DMS53 treated with DMSO at 0.1 percent for 48 hours (cell line): ENCODE measurements around the gene CCNI2.
"Not testable (repeated sequence)": the region's sequence is repeated elsewhere in the genome, so short reads cannot be mapped to it uniquely, and the experiment has no call there.

Source experiments
- DNase-seq: peaks from one replicate; lab custom pipeline; 2025; ENCODE audit not compliant: unreplicated experiment; lab: John Stamatoyannopoulos, UW

Gene CCNI2

GRCh38 chr5:132778856-132779255 is 31.6 kb downstream of the CCNI2 start:
- DNase-seq, result no peak

DNA sequence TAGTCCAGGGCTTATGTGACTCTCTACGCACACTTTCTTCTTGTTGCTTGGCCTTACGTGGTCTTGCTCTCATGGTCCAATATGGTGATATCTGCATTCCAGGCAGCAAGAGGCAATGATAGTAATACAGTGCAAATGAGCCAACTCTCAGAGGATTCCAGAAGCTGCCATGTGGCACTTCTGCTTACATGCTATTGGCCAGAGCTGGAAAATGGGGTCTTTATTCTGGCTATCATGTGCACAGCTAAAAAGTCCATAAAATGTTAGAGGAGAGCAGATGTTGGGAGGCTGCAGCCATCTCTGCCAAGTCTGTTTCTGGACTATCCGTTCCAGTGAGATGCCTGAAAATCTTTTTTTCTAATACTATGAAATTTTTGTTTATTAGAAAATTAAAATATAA is 32.7 kb downstream of the CCNI2 start:
- DNase-seq, result no peak

- no peak for DNase-seq
Measured at GRCh38 chr5:132780577-132780976, 33.4 kb downstream of the CCNI2 start.

DNA sequence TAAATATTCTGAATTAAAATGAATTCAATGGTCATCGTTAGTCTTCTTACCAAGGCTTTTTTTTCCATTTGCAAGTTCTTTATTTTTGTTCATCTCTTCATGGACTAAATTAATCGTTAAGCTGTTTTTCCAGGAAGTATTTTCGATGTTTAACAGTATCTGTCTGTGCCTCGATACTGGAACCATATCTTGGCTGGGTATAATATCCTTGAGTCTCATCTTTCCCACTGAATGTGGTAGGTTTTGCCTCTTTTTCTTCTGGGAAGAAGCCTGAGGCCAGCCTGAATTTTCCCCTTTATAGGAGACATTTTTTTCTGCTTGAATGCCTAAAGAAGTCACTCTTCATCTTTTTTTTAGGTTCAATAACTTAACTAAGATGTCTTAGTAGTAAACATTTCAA is 33.8 kb downstream of the CCNI2 start:
- DNase-seq, result no peak

DNA sequence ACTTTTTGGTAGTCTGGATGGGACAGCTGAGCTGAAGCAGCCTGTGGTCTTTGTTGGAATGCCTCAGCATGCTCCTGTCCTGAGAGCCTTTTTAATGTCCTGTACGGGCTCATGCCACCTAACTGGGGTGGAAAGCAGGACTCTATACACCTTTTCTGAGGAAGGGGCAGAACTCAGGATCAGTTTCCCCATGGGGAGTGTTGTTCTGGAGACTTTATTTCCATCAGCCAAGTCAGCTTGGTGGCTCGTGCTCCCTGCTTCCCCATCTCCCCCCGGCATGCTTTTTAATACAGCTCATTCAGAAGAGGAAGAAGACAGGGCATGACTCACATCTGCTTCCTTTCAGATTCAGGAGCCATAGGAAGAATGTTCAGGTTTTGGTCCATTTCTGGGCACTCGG is 34.9 kb downstream of the CCNI2 start:
- no peak for DNase-seq

- DNase-seq, result no peak
Measured at GRCh38 chr5:132785365-132785764, 38.1 kb downstream of the CCNI2 start.

- DNase-seq, result no peak
Measured at GRCh38 chr5:132785864-132786263, 38.6 kb downstream of the CCNI2 start.

DNA sequence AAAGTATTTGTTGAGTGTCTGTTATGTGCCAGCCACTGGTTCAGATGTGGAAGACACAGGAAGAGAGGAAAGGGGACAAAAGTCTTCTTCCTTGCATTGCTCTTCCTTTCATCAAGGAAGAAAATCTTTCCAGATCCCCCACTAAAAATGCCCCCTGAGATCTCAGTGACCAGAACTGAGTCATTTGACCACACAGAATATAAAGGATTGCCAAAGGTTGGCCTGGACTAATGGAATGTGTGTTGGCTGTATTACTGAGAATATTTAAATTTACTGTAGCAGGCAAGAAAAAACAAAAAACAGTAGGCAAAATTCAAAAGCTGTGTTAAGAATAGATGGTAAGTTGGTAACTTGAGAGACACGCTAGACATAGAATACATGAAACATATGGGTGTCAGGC is 39.9 kb downstream of the CCNI2 start:
- no peak for DNase-seq

DNA sequence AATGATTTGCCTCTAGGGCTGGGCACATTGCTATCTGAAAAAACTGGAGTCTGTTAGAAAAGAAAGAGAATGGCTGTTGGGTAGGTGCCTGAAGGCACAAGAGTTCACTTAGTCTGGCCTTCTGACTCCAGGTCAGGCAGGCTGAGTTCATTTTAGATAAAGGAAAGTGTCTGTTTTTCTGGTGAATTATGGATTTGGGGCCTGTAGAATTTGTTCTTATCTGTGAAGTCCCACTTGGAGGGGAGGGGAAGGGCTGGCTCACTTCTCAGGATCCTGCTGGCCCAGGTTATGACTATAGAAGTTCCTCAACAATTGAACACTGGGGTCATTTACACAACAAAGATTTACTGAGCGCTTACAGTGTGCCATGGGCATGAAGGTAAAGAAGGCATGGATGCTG is 41.3 kb downstream of the CCNI2 start:
- no peak for DNase-seq

DNA sequence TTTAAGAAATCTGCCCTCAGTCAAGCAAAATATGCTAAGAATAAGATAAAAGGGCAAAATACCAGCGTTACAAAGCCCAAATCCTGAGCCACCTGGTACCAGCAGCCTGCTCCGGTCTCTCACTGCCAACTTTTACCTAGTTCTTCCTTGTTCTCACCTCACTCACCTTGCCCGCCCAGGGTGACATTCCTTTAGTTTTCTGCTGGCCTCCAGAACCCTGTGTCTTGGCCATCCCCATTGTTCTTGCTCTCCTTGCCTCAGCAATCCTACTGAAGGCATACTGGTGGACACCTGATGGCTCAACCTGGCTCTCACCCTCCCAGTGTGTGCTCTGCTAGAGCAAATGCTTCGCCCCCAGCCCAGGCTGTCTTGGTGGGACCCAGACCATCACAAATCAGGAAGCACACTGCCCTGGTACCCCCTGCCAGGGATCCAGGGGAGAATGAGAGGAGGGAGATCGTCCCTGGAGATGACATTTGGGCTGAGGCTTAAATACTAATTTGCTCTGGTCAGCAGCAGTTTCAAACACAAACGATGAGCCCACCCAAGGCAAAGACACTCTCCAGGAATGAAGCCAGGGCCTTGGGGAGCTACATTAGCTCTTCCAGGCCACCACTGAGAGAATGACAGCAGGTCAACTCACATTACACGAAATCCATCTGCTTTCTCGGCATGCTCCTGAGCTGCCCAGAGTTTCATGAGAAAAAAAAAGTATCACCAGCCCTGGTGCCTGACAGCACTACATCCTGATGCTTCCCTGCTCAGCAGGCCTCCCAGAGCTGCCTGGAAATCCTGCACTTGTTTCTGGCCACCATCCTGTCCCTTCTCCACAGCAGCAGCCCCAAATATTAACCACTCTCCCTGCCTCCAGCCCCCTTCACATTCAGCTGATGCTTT is 42.0 kb downstream of the CCNI2 start:
- no peak for DNase-seq

GRCh38 chr5:132790201-132790865 is 43.1 kb downstream of the CCNI2 start:
- DNase-seq, result no peak

GRCh38 chr5:132791026-132791425 is 43.8 kb downstream of the CCNI2 start:
- DNase-seq, result no peak

- no peak for DNase-seq
Measured at GRCh38 chr5:132797651-132798050, 50.4 kb downstream of the CCNI2 start.

GRCh38 chr5:132799392-132799791 is 52.2 kb downstream of the CCNI2 start:
- DNase-seq, result no peak

DNA sequence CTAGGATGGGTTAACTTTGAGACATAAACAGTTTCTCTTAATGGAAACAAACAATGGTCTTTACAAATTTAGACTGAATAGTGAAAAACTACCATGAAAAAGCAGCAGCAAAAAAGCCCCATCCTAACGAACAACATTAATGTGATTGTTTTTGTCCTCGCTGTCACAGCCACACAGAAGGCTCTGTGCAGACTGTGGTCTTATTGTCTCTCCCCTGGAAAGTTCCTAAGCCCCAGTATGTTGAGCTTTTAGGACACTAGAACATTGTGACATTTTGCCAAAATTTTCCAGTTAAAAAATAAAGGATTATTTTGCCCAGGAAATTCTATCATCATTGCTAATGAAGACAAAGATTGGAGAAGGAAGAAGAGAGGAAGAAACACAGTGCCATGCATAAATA is 53.3 kb downstream of the CCNI2 start:
- DNase-seq, result no peak

GRCh38 chr5:132802044-132802684 is 54.9 kb downstream of the CCNI2 start:
- DNase-seq, result no peak

DNA sequence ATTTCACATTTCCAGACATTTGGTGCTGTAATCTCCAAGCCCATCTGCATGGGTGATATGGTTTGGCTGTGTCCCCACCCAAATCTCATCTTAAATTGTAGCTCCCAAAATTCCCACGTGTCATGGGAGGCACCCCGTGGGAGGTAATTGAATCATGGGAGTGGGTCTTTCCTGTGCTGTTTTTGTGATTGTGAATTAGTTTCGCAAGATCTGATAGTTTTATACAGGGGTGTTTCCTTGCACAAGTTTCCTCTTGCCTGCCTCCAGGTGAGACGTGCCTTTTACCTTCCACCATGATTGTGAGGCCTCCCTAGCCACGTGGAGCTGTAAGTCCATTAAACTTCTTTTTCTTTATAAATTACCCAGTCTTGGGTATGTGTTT is 55.5 kb downstream of the CCNI2 start:
- DNase-seq, result not testable (repeated sequence)
